Neural progenitor cell (in vitro differentiated cells): Measurements from ENCODE around the gene FAM53C.

Experiments
- EZH2 ChIP-seq: fragments of 200-600 bp; sonication (generic); IDR thresholded peaks from 2 replicates; pipeline ENCODE4 v1.6.1; 2017; ENCODE audit warnings: antibody characterized with exemption, mild to moderate bottlenecking, moderate library complexity
- TF ChIP-seq, protein P1 (sequence below): fragments of 200-600 bp; sonication (generic); IDR thresholded peaks from 2 replicates; pipeline ENCODE4 v1.5.1; 2017; ENCODE audit warnings: antibody characterized with exemption, mild to moderate bottlenecking

DNA sequence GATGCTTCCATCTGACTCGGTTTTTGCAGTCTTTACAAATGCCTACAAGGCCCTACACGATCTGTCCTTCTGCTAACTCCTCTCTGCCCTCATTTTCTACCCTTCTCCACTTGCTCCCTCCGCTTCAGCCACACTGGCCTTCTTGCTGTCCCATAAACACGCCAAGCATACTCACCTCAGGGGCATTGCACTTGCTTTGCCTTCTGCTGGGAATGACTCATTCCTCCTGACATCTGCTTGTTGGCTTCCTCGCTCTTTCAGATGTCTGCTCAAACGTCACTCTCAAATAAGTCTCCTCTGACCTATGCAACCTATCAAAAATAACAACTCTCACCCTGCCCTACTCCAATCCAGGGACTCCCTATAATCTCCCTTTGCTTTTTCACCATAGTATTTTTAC lies 34.7 kb upstream of the FAM53C start:
- TF ChIP-seq, protein P1, sequence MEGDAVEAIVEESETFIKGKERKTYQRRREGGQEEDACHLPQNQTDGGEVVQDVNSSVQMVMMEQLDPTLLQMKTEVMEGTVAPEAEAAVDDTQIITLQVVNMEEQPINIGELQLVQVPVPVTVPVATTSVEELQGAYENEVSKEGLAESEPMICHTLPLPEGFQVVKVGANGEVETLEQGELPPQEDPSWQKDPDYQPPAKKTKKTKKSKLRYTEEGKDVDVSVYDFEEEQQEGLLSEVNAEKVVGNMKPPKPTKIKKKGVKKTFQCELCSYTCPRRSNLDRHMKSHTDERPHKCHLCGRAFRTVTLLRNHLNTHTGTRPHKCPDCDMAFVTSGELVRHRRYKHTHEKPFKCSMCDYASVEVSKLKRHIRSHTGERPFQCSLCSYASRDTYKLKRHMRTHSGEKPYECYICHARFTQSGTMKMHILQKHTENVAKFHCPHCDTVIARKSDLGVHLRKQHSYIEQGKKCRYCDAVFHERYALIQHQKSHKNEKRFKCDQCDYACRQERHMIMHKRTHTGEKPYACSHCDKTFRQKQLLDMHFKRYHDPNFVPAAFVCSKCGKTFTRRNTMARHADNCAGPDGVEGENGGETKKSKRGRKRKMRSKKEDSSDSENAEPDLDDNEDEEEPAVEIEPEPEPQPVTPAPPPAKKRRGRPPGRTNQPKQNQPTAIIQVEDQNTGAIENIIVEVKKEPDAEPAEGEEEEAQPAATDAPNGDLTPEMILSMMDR: no peak
- TF ChIP-seq EZH2: no peak
